Gastroesophageal sphincter (tissue), 3 donors: ENCODE results near the gene TCN1.

Experiments
- EP300 ChIP-seq: sonication (generic); formaldehyde crosslinking; IDR thresholded peaks from one replicate; pipeline ENCODE4 v1.6.1; 2017; ENCODE audit warnings: antibody characterized with exemption, mild to moderate bottlenecking
- POLR2A ChIP-seq, 2 donors: fragments of 450-650 bp; IDR thresholded peaks; one replicate each; pipeline ENCODE4 v1.6.1; 2017; ENCODE audit warnings: antibody characterized with exemption in 2 of 2, mild to moderate bottlenecking in 2 of 2, moderate library complexity in 1 of 2
- POLR2AphosphoS5 ChIP-seq: sonication (generic); formaldehyde crosslinking; IDR thresholded peaks from one replicate; pipeline ENCODE4 v1.6.1; 2017; ENCODE audit warnings: antibody characterized with exemption
- TF ChIP-seq, protein P1 (sequence below), 4 experiments: fragments of 200-600 bp in 2 of 4; fragments of 450-650 bp in 2 of 4; sonication (generic) in 1 of 4; IDR thresholded peaks; one replicate each; pipeline ENCODE4 v1.5.1; 2017 to 2019; ENCODE audit warnings: antibody characterized with exemption in 4 of 4, mild to moderate bottlenecking in 2 of 4, moderate library complexity in 2 of 4

GRCh38 chr11:59807047-59807610 is 59.2 kb downstream of the TCN1 start:
- TF ChIP-seq, protein P1, sequence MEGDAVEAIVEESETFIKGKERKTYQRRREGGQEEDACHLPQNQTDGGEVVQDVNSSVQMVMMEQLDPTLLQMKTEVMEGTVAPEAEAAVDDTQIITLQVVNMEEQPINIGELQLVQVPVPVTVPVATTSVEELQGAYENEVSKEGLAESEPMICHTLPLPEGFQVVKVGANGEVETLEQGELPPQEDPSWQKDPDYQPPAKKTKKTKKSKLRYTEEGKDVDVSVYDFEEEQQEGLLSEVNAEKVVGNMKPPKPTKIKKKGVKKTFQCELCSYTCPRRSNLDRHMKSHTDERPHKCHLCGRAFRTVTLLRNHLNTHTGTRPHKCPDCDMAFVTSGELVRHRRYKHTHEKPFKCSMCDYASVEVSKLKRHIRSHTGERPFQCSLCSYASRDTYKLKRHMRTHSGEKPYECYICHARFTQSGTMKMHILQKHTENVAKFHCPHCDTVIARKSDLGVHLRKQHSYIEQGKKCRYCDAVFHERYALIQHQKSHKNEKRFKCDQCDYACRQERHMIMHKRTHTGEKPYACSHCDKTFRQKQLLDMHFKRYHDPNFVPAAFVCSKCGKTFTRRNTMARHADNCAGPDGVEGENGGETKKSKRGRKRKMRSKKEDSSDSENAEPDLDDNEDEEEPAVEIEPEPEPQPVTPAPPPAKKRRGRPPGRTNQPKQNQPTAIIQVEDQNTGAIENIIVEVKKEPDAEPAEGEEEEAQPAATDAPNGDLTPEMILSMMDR (IDR thresholded peaks at IDR 0.05): no peak
- TF ChIP-seq POLR2A (IDR thresholded peaks at IDR 0.05) (no peak), EP300 (no peak), POLR2AphosphoS5 (no peak)
